GM12891 (cell line): Measurements from ENCODE around the gene DMWD.

Source experiments
- PAX5 ChIP-seq: IDR thresholded peaks from 2 replicates; pipeline ENCODE4 v1.6.1; 2011; ENCODE audit warnings: low read length, moderate library complexity, mild to moderate bottlenecking; ENCODE audit not compliant: insufficient read depth, severe bottlenecking
- POLR2A ChIP-seq: IDR thresholded peaks from 2 replicates; pipeline ENCODE4 v1.6.1; 2011; ENCODE audit warnings: low read depth, low read length, control low read depth
- POLR2AphosphoS5 ChIP-seq: IDR thresholded peaks from 2 replicates; pipeline ENCODE4 v1.6.1; 2011; ENCODE audit warnings: low read depth, low read length, control low read depth
- POU2F2 ChIP-seq: IDR thresholded peaks from 2 replicates; pipeline ENCODE4 v1.6.1; 2011; ENCODE audit warnings: low read depth, mild to moderate bottlenecking, control low read depth, low read length, moderate library complexity
- SPI1 ChIP-seq: IDR thresholded peaks from 2 replicates; pipeline ENCODE4 v1.6.1; 2011; ENCODE audit warnings: low read depth, low read length, control low read depth
- TAF1 ChIP-seq: IDR thresholded peaks from 2 replicates; pipeline ENCODE4 v1.6.1; 2011; ENCODE audit warnings: low read depth, low read length, control low read depth

DNA sequence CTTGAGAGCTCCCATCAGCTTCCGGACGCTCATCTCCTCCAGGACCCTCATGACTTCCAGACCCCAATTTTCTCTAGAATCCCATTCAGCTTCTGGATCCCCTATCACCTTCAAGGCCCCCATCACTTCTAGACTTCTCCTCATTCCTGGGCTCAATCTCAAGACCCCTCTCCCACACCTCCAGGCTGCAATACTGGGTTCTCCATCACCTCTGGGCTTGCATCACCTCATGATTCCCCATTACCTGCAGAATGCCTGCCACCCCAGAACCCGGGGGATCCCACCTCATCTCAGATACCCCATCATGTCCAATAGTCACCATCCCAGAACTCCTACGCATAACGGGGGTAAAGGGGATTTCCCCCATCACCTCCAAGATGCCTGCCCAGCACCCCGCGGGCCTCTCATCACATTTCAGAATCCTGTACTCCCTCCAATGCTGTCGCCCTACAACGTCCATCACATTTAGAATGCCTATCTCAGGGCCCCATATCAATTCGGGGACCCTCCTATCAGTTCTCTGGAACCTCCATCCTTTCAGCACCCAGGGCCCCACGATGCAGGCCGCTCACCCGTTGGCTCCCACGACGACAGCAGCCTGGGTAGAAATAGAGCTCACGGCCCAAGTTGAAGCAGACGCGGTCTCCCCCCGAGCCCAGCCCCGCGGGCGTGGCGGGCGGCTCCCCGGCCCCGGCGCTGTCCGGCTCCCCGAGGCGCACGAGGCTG lies 738 bp downstream of the DMWD start:
- TF ChIP-seq POLR2AphosphoS5 (no peak), POLR2A (no peak), TAF1 (no peak), SPI1 (no peak), POU2F2 (no peak), PAX5 (no peak)
